Lung (tissue), 12 donors: ENCODE results near the gene OR2A2. TPM values are rescaled to one million over a fixed set of nuclear protein-coding genes. Genes with fewer than 3 reads are reported as not detected.

ENCODE experiments used
- ATAC-seq: fragments of 200-7000 bp; cut with Tn5 transposase; one replicate; pipeline ENCODE4 v1.9.1; 2020; ENCODE audit warnings: moderate number of reproducible peaks; ENCODE audit not compliant: insufficient read depth, low FRiP score
- DNase-seq, 3 donors: peaks; one replicate each; pipeline ENCODE4 v3.0.0-alpha.2; 2013 to 2017
- H3K27ac ChIP-seq, 2 donors: one replicate each; pipeline ENCODE4 v1.5.1; 2013; ENCODE audit warnings: mild to moderate bottlenecking in 2 of 2, moderate library complexity in 2 of 2, control low read depth in 1 of 2, inconsistent platforms in 1 of 2, low read depth in 1 of 2, low read length in 1 of 2
- H3K27me3 ChIP-seq, 3 donors: one replicate each; pipeline ENCODE4 v1.5.1; 2013; ENCODE audit warnings: low read length in 2 of 3; ENCODE audit not compliant: control insufficient read depth in 3 of 3, insufficient read depth in 3 of 3
- H3K36me3 ChIP-seq, 4 donors: one replicate each; pipeline ENCODE4 v1.5.1; 2013; ENCODE audit warnings: low read length in 4 of 4, mild to moderate bottlenecking in 1 of 4, moderate library complexity in 1 of 4; ENCODE audit not compliant: control insufficient read depth in 4 of 4, insufficient read depth in 4 of 4
- H3K4me1 ChIP-seq, 5 donors: one replicate each; pipeline ENCODE4 v1.5.1; 2013; ENCODE audit warnings: low read length in 5 of 5, mild to moderate bottlenecking in 2 of 5, moderate library complexity in 1 of 5; ENCODE audit not compliant: control insufficient read depth in 5 of 5, insufficient read depth in 5 of 5
- H3K4me3 ChIP-seq: one replicate; pipeline ENCODE4 v1.5.1; 2013; ENCODE audit warnings: mild to moderate bottlenecking, control low read depth, moderate library complexity
- H3K9ac ChIP-seq, 2 donors: one replicate each; pipeline ENCODE4 v1.5.1; 2013; ENCODE audit warnings: low read length in 2 of 2, control low read depth in 1 of 2; ENCODE audit not compliant: insufficient read depth in 1 of 2
- H3K9me3 ChIP-seq, 4 donors: one replicate each; pipeline ENCODE4 v1.5.1; 2013; ENCODE audit warnings: low read length in 3 of 4, mild to moderate bottlenecking in 1 of 4, moderate library complexity in 1 of 4; ENCODE audit not compliant: control insufficient read depth in 4 of 4, insufficient read depth in 3 of 4
- CTCF ChIP-seq: IDR thresholded peaks from 2 replicates; pipeline ENCODE4 v1.5.1; 2012; ENCODE audit warnings: mild to moderate bottlenecking; ENCODE audit errors: control extremely low read depth, extremely low read depth
- WGBS, 2 donors: extraction: QIAGEN DNeasy Blood & Tissue Kit; methylation state at CpG; one replicate each; pipeline ENCODE4 v1.1.7; 2013; 5-methylcytosine and 5-hydroxymethylcytosine counted together
- polyA plus RNA-seq, 2 donors: library from polyadenylated mRNA; stranded (reverse); fragments of 200-250 nt; gene quantifications; one replicate each; pipeline ENCODE4 v1.2.1, GENCODE V29; 2013
- total RNA-seq, 2 donors: library from RNA; depleted of rRNA in 1 of 2; stranded (reverse); fragments of >200 nt in 1 of 2; gene quantifications; one replicate each; pipeline ENCODE4 v1.2.1, GENCODE V29; 2014 to 2021
- donor health status: control.
- donor health status: control.
- donor health status: Bipolar disorder and iron deficiency.
- donor health status: healthy.
- donor health status: DM: yes; HTN: yes; CAD: no.

Gene OR2A2
- total and polyA plus RNA-seq, 4 donors: not detected

- Histone ChIP-seq H3K9me3 (no peaks in the 10 kb centered on the region), H3K36me3 (no peaks in the 10 kb centered on the region), H3K4me3 (no peak overlapping the region), H3K9ac (no peak overlapping the region), H3K27me3 (peaks cover 0 to 16% (median 0%) of the 10 kb centered on the region in 3 donors), H3K4me1 (peaks cover 0 to 5% (median 0%) of the 10 kb centered on the region in 5 donors), H3K27ac (no peak overlapping the region)
- no peak for ATAC-seq
- 81 to 96% methylated on average over 2 of the region's 2 CpGs for WGBS, 2 donors
- no peak for TF ChIP-seq CTCF
- DNase-seq: no peak
Measured at GRCh38 chr7:144130730-144131129, 21.3 kb downstream of the OR2A2 start.

GRCh38 chr7:144132262-144132661 is 22.9 kb downstream of the OR2A2 start:
- Histone ChIP-seq H3K9me3 (no peaks in the 10 kb centered on the region), H3K36me3 (no peaks in the 10 kb centered on the region), H3K4me1 (no peaks in the 10 kb centered on the region), H3K9ac (no peak overlapping the region), H3K4me3 (no peak overlapping the region), H3K27ac (no peak overlapping the region), H3K27me3 (peaks cover 0 to 12% (median 0%) of the 10 kb centered on the region in 3 donors)
- DNase-seq (no peak), ATAC-seq (no peak)
- no peak for TF ChIP-seq CTCF
- WGBS, 2 donors: 81 to 95% methylated on average over 3 of the region's 3 CpGs

- H3K4me3 ChIP-seq: no peak overlapping the region
- H3K9ac ChIP-seq: no peak overlapping the region
- H3K9me3 ChIP-seq: no peaks in the 10 kb centered on the region
- no peak overlapping the region for H3K27ac ChIP-seq
- H3K27me3 ChIP-seq: peaks cover 0 to 12% (median 0%) of the 10 kb centered on the region in 3 donors
- H3K4me1 ChIP-seq: no peaks in the 10 kb centered on the region
- no peaks in the 10 kb centered on the region for H3K36me3 ChIP-seq
- TF ChIP-seq CTCF: no peak
- ATAC-seq: no peak
- WGBS, 2 donors: 78 to 89% methylated on average over 6 of the region's 6 CpGs
- DNase-seq: peak in 2 of 3 donors; percentile 20 to 23
Measured at GRCh38 chr7:144133307-144133706, 23.9 kb downstream of the OR2A2 start.

GRCh38 chr7:144134116-144134515 is 24.7 kb downstream of the OR2A2 start:
- DNase-seq (no peak), ATAC-seq (no peak)
- H3K9me3 ChIP-seq: no peaks in the 10 kb centered on the region
- no peak overlapping the region for H3K27ac ChIP-seq
- no peak for TF ChIP-seq CTCF
- H3K36me3 ChIP-seq: no peaks in the 10 kb centered on the region
- WGBS, 2 donors: 75 to 88% methylated on average over 1 of the region's 1 CpG
- H3K27me3 ChIP-seq: peaks cover 0 to 7% (median 0%) of the 10 kb centered on the region in 3 donors
- no peak overlapping the region for H3K9ac ChIP-seq
- H3K4me1 ChIP-seq: no peaks in the 10 kb centered on the region
- no peak overlapping the region for H3K4me3 ChIP-seq
